SK-N-SH treated with all-trans-retinoic acid at 6 μM for 48 hours (cell line): Measurements from ENCODE around the gene CLPSL2.

ENCODE experiments used
- ATAC-seq: fragments of 200-7000 bp; cut with Tn5 transposase; 3 replicates; pipeline ENCODE4 v1.9.1; 2020; ENCODE audit warnings: mild to moderate bottlenecking, moderate library complexity
- ARNTL ChIP-seq: fragments of 450-650 bp; formaldehyde crosslinking; IDR thresholded peaks from 2 replicates; pipeline ENCODE4 v1.5.0; 2020; ENCODE audit warnings: low read depth, mild to moderate bottlenecking, moderate library complexity, borderline replicate concordance
- BACH2 ChIP-seq: fragments of 250-450 bp; sonication (Bioruptor Pico); IDR thresholded peaks from 2 replicates; pipeline ENCODE4 v1.9.0; 2021; ENCODE audit warnings: mild to moderate bottlenecking, borderline replicate concordance
- CSDC2 ChIP-seq: fragments of 250-450 bp; sonication (Bioruptor Pico); IDR thresholded peaks from 2 replicates; pipeline ENCODE4 v1.5.0; 2020; ENCODE audit warnings: mild to moderate bottlenecking, moderate library complexity
- ESRRG ChIP-seq: fragments of 250-450 bp; sonication (Bioruptor Pico); IDR thresholded peaks from 2 replicates; pipeline ENCODE4 v1.6.1; 2021; ENCODE audit warnings: mild to moderate bottlenecking
- GLIS3 ChIP-seq: fragments of 250-450 bp; sonication (Bioruptor Pico); IDR thresholded peaks from 2 replicates; pipeline ENCODE4 v1.5.0; 2020; ENCODE audit warnings: mild to moderate bottlenecking, moderate library complexity
- ISL1 ChIP-seq: fragments of 250-450 bp; sonication (Bioruptor Pico); IDR thresholded peaks from 2 replicates; pipeline ENCODE4 v2.1.2; 2022; ENCODE audit warnings: mild to moderate bottlenecking, moderate library complexity
- OSR1 ChIP-seq: fragments of 250-450 bp; sonication (Bioruptor Pico); IDR thresholded peaks from 2 replicates; pipeline ENCODE4 v1.8.0; 2022; ENCODE audit warnings: moderate library complexity, mild to moderate bottlenecking, inconsistent platforms
- POU6F1 ChIP-seq: fragments of 250-450 bp; sonication (Bioruptor Pico); IDR thresholded peaks from 2 replicates; pipeline ENCODE4 v1.8.0; 2021; ENCODE audit warnings: low read depth, mild to moderate bottlenecking, moderate library complexity, borderline replicate concordance
- PPARA ChIP-seq: fragments of 250-450 bp; sonication (Bioruptor Pico); IDR thresholded peaks from 2 replicates; pipeline ENCODE4 v1.5.0; 2020; ENCODE audit warnings: mild to moderate bottlenecking, borderline replicate concordance
- RARB ChIP-seq: fragments of 250-450 bp; sonication (Bioruptor Pico); IDR thresholded peaks from 2 replicates; pipeline ENCODE4 v1.8.0; 2021; ENCODE audit warnings: mild to moderate bottlenecking, moderate library complexity
- SNAI2 ChIP-seq: fragments of 250-450 bp; sonication (Bioruptor Pico); IDR thresholded peaks from 2 replicates; pipeline ENCODE4 v1.5.0; 2020; ENCODE audit warnings: mild to moderate bottlenecking, moderate library complexity
- TCF4 ChIP-seq: fragments of 250-450 bp; sonication (Bioruptor Pico); IDR thresholded peaks from 2 replicates; pipeline ENCODE4 v1.8.0; 2021; ENCODE audit warnings: mild to moderate bottlenecking, moderate library complexity, borderline replicate concordance
- TOX ChIP-seq: fragments of 250-450 bp; sonication (Bioruptor Pico); IDR thresholded peaks from 2 replicates; pipeline ENCODE4 v1.8.0; 2021; ENCODE audit warnings: mild to moderate bottlenecking, moderate library complexity, borderline replicate concordance
- TSHZ2 ChIP-seq: fragments of 250-450 bp; sonication (Bioruptor Pico); IDR thresholded peaks from 2 replicates; pipeline ENCODE4 v1.5.0; 2020; ENCODE audit warnings: mild to moderate bottlenecking, moderate library complexity
- ZFP3 ChIP-seq: fragments of 250-450 bp; sonication (Bioruptor Pico); IDR thresholded peaks from 2 replicates; pipeline ENCODE4 v1.5.0; 2020; ENCODE audit warnings: mild to moderate bottlenecking, moderate library complexity
- ZFP30 ChIP-seq: fragments of 450-650 bp; formaldehyde crosslinking; IDR thresholded peaks from 2 replicates; pipeline ENCODE4 v1.5.0; 2022; ENCODE audit warnings: mild to moderate bottlenecking, moderate library complexity
- ZNF565 ChIP-seq: fragments of 450-650 bp; formaldehyde crosslinking; conservative IDR thresholded peaks from 2 replicates; pipeline ENCODE4 v1.5.0; 2020; ENCODE audit warnings: low read depth, mild to moderate bottlenecking, moderate library complexity
- ZNF70 ChIP-seq: fragments of 450-650 bp; formaldehyde crosslinking; IDR thresholded peaks from 2 replicates; pipeline ENCODE4 v1.5.0; 2020; ENCODE audit warnings: mild to moderate bottlenecking, moderate library complexity
- ZNF8 ChIP-seq: fragments of 450-650 bp; formaldehyde crosslinking; IDR thresholded peaks from 2 replicates; pipeline ENCODE4 v1.5.0; 2020; ENCODE audit warnings: mild to moderate bottlenecking, moderate library complexity
- TF ChIP-seq, protein P1 (sequence below): fragments of 250-450 bp; sonication (Bioruptor Pico); IDR thresholded peaks from 2 replicates; pipeline ENCODE4 v1.5.1; 2021; ENCODE audit warnings: mild to moderate bottlenecking, moderate library complexity
- TF ChIP-seq, protein P2 (sequence below): fragments of 250-450 bp; sonication (Bioruptor Pico); IDR thresholded peaks from 2 replicates; pipeline ENCODE4 v1.5.1; 2020; ENCODE audit warnings: low read depth, mild to moderate bottlenecking, moderate library complexity
- TF ChIP-seq, protein P3 (sequence below): fragments of 250-450 bp; sonication (Bioruptor Pico); IDR thresholded peaks from 2 replicates; pipeline ENCODE4 v1.8.0; 2020; ENCODE audit warnings: mild to moderate bottlenecking, moderate library complexity, borderline replicate concordance

Gene CLPSL2

DNA sequence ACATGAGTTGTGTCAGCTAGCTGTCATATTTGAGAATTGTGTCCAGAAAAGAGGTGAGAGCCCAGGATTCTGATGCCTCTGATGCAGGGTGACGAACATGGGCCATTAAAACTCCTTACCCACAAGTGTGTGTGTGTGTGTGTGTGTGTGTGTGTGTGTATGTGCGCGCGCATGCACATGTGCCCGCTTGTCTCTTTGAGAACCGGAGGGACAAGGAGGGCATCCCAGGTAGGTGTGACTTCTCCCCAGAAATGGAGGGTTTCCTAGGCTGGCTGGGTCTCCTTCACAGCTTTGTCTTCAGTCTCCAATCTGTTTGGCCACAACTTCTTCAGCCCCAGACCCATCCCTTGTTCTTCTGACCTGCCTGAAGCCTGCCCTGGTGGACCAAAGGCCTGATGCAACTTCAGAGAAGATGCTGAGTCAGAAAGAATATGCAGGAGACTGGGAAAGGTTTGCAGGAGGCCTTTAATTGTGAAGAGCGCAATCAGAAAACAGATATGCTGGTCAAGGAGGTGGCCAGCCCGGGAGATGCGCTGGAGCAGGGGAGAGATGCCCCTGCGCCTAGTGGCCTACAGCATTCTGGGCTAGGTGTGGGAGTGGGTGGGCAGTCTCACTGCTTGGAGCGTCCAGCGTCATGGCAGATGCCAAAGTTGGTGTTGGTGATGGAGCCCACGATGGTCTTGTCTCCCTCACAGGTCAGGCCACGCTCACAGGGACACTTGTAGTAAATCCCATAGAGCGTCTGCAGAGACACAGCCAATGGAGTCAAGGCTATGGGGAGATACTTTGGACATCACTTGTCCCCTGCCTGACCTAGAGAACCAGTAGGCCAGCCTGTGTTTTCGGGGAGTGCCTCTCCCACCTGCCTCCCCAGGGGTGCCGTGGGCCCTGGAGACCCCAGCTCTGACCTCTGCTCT, 18.4 kb downstream of the CLPSL2 start:
- TF ChIP-seq TOX (CRISPR knock-in tag), result no peak
- TF ChIP-seq CSDC2 (CRISPR knock-in tag), result no peak
- no peak for ATAC-seq

GRCh38 chr6:35795453-35796071, 19.2 kb downstream of the CLPSL2 start:
- TF ChIP-seq TSHZ2, result no peak
- TF ChIP-seq ZFP3 (CRISPR knock-in tag), result no peak
- no peak for TF ChIP-seq BACH2 (CRISPR knock-in tag)
- no peak for TF ChIP-seq TCF4 (CRISPR knock-in tag)
- TF ChIP-seq OSR1 (CRISPR knock-in tag), result no peak
- TF ChIP-seq ZFP30 (CRISPR knock-in tag), result no peak
- TF ChIP-seq RARB (CRISPR knock-in tag), result no peak
- no peak for TF ChIP-seq ESRRG (CRISPR knock-in tag)
- no peak for TF ChIP-seq ISL1
- TF ChIP-seq, protein P1, sequence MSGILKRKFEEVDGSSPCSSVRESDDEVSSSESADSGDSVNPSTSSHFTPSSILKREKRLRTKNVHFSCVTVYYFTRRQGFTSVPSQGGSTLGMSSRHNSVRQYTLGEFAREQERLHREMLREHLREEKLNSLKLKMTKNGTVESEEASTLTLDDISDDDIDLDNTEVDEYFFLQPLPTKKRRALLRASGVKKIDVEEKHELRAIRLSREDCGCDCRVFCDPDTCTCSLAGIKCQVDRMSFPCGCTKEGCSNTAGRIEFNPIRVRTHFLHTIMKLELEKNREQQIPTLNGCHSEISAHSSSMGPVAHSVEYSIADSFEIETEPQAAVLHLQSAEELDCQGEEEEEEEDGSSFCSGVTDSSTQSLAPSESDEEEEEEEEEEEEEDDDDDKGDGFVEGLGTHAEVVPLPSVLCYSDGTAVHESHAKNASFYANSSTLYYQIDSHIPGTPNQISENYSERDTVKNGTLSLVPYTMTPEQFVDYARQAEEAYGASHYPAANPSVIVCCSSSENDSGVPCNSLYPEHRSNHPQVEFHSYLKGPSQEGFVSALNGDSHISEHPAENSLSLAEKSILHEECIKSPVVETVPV (CRISPR knock-in tag), result no peak
- no peak for TF ChIP-seq ZNF70
- TF ChIP-seq ARNTL (CRISPR knock-in tag), result no peak
- TF ChIP-seq, protein P2, sequence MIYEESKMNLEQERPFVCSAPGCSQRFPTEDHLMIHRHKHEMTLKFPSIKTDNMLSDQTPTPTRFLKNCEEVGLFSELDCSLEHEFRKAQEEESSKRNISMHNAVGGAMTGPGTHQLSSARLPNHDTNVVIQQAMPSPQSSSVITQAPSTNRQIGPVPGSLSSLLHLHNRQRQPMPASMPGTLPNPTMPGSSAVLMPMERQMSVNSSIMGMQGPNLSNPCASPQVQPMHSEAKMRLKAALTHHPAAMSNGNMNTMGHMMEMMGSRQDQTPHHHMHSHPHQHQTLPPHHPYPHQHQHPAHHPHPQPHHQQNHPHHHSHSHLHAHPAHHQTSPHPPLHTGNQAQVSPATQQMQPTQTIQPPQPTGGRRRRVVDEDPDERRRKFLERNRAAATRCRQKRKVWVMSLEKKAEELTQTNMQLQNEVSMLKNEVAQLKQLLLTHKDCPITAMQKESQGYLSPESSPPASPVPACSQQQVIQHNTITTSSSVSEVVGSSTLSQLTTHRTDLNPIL, result no peak
- TF ChIP-seq CSDC2 (CRISPR knock-in tag), result no peak
- TF ChIP-seq ZNF565, result no peak
- TF ChIP-seq, protein P3, sequence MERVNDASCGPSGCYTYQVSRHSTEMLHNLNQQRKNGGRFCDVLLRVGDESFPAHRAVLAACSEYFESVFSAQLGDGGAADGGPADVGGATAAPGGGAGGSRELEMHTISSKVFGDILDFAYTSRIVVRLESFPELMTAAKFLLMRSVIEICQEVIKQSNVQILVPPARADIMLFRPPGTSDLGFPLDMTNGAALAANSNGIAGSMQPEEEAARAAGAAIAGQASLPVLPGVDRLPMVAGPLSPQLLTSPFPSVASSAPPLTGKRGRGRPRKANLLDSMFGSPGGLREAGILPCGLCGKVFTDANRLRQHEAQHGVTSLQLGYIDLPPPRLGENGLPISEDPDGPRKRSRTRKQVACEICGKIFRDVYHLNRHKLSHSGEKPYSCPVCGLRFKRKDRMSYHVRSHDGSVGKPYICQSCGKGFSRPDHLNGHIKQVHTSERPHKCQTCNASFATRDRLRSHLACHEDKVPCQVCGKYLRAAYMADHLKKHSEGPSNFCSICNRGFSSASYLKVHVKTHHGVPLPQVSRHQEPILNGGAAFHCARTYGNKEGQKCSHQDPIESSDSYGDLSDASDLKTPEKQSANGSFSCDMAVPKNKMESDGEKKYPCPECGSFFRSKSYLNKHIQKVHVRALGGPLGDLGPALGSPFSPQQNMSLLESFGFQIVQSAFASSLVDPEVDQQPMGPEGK, result no peak
- TF ChIP-seq SNAI2 (CRISPR knock-in tag), result no peak
- ATAC-seq, result no peak

DNA sequence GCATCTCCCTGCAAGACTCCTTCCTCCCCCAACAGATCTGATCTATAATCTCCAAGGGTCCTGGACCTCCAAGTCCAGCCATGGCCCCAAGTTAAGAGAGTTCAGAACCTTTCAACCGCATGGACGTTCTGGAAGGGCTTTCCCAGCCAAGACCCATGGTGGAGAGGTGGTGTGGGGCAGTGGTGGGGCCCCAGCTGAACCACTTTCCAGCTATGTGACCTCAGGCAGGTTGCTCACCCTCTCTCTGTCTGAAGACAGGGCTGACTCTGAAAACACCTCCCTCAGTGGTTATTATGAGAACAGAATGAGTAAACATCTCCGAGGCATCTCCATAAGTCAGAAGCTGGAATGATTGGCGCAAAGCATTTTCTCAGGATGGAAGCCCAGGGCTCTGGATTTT, 19.8 kb downstream of the CLPSL2 start:
- no peak for TF ChIP-seq ZFP3 (CRISPR knock-in tag)
- TF ChIP-seq ZNF8 (CRISPR knock-in tag), result no peak
- TF ChIP-seq BACH2 (CRISPR knock-in tag), result no peak
- no peak for TF ChIP-seq ESRRG (CRISPR knock-in tag)
- no peak for TF ChIP-seq POU6F1 (CRISPR knock-in tag)
- no peak for TF ChIP-seq TSHZ2
- TF ChIP-seq, protein P2, result no peak
- TF ChIP-seq CSDC2 (CRISPR knock-in tag), result no peak
- TF ChIP-seq TCF4 (CRISPR knock-in tag), result no peak
- TF ChIP-seq PPARA (CRISPR knock-in tag), result no peak
- TF ChIP-seq GLIS3, result no peak
- no peak for TF ChIP-seq RARB (CRISPR knock-in tag)
- no peak for ATAC-seq
